HepG2 (cell line): ENCODE measurements around the gene ESYT1. TPM values are rescaled to one million over a fixed set of nuclear protein-coding genes. Genes with fewer than 3 reads are reported as not detected.

ENCODE experiments used
- BORCS8-MEF2B ChIP-seq: sonication (generic); formaldehyde crosslinking; IDR thresholded peaks from 2 replicates; pipeline ENCODE4 v1.8.0; 2022; ENCODE audit warnings: mild to moderate bottlenecking, missing genetic modification reagents
- CHD2 ChIP-seq: IDR thresholded peaks from 2 replicates; pipeline ENCODE4 v1.6.1; 2011; ENCODE audit warnings: low read depth, low read length, improper control_type of control experiment
- CREB1 ChIP-seq, 2 experiments: fragments of 450-650 bp in 1 of 2; IDR thresholded peaks; 2 replicates each; pipeline ENCODE4 v1.6.1; 2016 to 2017; ENCODE audit warnings: control low read depth in 1 of 2, mild to moderate bottlenecking in 1 of 2, missing compliant biosample characterization in 1 of 2, missing genetic modification characterization in 1 of 2
- DNMT3B ChIP-seq: conservative IDR thresholded peaks from 2 replicates; pipeline ENCODE4 v1.6.1; 2016; ENCODE audit warnings: missing biosample characterization, control low read depth
- EP300 ChIP-seq, 3 experiments: sonication (generic) in 1 of 3; formaldehyde crosslinking in 1 of 3; IDR thresholded peaks; 2 replicates each; pipeline versions ENCODE4 v1.5.1 to v1.6.1; 2011 to 2020; ENCODE audit warnings: low read depth in 2 of 3, low read length in 2 of 3, borderline replicate concordance in 1 of 3, improper control_type of control experiment in 1 of 3, mild to moderate bottlenecking in 1 of 3, missing genetic modification reagents in 1 of 3, moderate library complexity in 1 of 3
- FOXC1 ChIP-seq: sonication (generic); formaldehyde crosslinking; IDR thresholded peaks from 2 replicates; pipeline ENCODE4 v1.8.0; 2022; ENCODE audit warnings: mild to moderate bottlenecking, missing genetic modification reagents, borderline replicate concordance
- GABPA ChIP-seq, 2 experiments: IDR thresholded peaks; 2 replicates each; pipeline ENCODE4 v1.6.1; 2011 to 2016; ENCODE audit warnings: low read depth in 2 of 2, low read length in 1 of 2, missing biosample characterization in 1 of 2, missing genetic modification characterization in 1 of 2
- MAZ ChIP-seq, 2 experiments: sonication (generic) in 1 of 2; formaldehyde crosslinking in 1 of 2; IDR thresholded peaks; 2 replicates each; pipeline versions ENCODE4 v1.5.0 to v1.6.1; 2012 to 2020; ENCODE audit warnings: low read depth in 2 of 2, mild to moderate bottlenecking in 2 of 2, borderline replicate concordance in 1 of 2, improper control_type of control experiment in 1 of 2, low read length in 1 of 2, missing genetic modification reagents in 1 of 2, moderate library complexity in 1 of 2
- MTF1 ChIP-seq: sonication (generic); formaldehyde crosslinking; IDR thresholded peaks from 2 replicates; pipeline ENCODE4 v1.5.0; 2020; ENCODE audit warnings: missing genetic modification reagents
- NPAS2 ChIP-seq: sonication (generic); formaldehyde crosslinking; IDR thresholded peaks from 2 replicates; pipeline ENCODE4 v1.8.0; 2022; ENCODE audit warnings: mild to moderate bottlenecking, missing genetic modification reagents, borderline replicate concordance
- SALL1 ChIP-seq: sonication (generic); formaldehyde crosslinking; IDR thresholded peaks from 2 replicates; pipeline ENCODE4 v1.8.0; 2022; ENCODE audit warnings: mild to moderate bottlenecking, missing genetic modification reagents
- ZFP1 ChIP-seq: IDR thresholded peaks from 2 replicates; pipeline ENCODE4 v1.6.1; 2016
- ZKSCAN1 ChIP-seq: fragments of 150-350 bp; IDR thresholded peaks from 2 replicates; pipeline ENCODE4 v1.6.1; 2014; ENCODE audit warnings: low read length
- ZMYM2 ChIP-seq: sonication (generic); formaldehyde crosslinking; IDR thresholded peaks from 2 replicates; pipeline ENCODE4 v1.8.0; 2022; ENCODE audit warnings: mild to moderate bottlenecking, missing genetic modification reagents
- ZNF235 ChIP-seq: sonication (generic); formaldehyde crosslinking; IDR thresholded peaks from 2 replicates; pipeline ENCODE4 v1.8.1; 2023; ENCODE audit warnings: mild to moderate bottlenecking, missing genetic modification reagents, borderline replicate concordance
- ZNF747 ChIP-seq: sonication (generic); formaldehyde crosslinking; IDR thresholded peaks from 2 replicates; pipeline ENCODE4 v1.8.1; 2023; ENCODE audit warnings: missing genetic modification reagents, mild to moderate bottlenecking, borderline replicate concordance
- polyA plus RNA-seq, 8 experiments: library from polyadenylated mRNA; depleted of rRNA in 3 of 8; stranded (reverse) in 7 of 8; unstranded in 1 of 8; fragments of >200 nt; fragmentation: Illumina TruSeq in 4 of 8; extraction: Trizol in 4 of 8; gene quantifications; 2 replicates each; pipeline versions ENCODE4 v1.2.1 to v1.2.3, GENCODE V29; 2011 to 2016; ENCODE audit warnings: low read depth in 4 of 8, missing spikeins in 1 of 8, mixed read lengths in 1 of 8; ENCODE audit not compliant: insufficient read depth in 1 of 8
- total RNA-seq, 5 experiments: library from RNA; depleted of rRNA; stranded (reverse); fragments of >200 nt; fragmentation: Illumina TruSeq; extraction: Trizol; gene quantifications; 2 replicates each; pipeline ENCODE4 v1.2.3, GENCODE V29; 2016; ENCODE audit warnings: low read depth in 1 of 5
- TF ChIP-seq, protein P1 (sequence below), 2 experiments: IDR thresholded peaks; 2 replicates each; pipeline ENCODE4 v1.6.1; 2011 to 2012; ENCODE audit warnings: low read length in 2 of 2, borderline replicate concordance in 1 of 2, low read depth in 1 of 2, mild to moderate bottlenecking in 1 of 2, moderate library complexity in 1 of 2
- TF ChIP-seq, protein P2 (sequence below): sonication (generic); formaldehyde crosslinking; IDR thresholded peaks from 2 replicates; pipeline ENCODE4 v1.4.0; 2020; ENCODE audit warnings: missing genetic modification reagents
- TF ChIP-seq, protein P3 (sequence below): sonication (generic); formaldehyde crosslinking; IDR thresholded peaks from 2 replicates; pipeline ENCODE4 v1.4.0; 2020; ENCODE audit warnings: missing genetic modification reagents, borderline replicate concordance

ESYT1 gene
- total and polyA plus RNA-seq, 2 of the 13 experiments (the other 11 are each of a cell fraction or from before 2014, with no cell fraction given): 66.9 to 71.0 TPM

DNA sequence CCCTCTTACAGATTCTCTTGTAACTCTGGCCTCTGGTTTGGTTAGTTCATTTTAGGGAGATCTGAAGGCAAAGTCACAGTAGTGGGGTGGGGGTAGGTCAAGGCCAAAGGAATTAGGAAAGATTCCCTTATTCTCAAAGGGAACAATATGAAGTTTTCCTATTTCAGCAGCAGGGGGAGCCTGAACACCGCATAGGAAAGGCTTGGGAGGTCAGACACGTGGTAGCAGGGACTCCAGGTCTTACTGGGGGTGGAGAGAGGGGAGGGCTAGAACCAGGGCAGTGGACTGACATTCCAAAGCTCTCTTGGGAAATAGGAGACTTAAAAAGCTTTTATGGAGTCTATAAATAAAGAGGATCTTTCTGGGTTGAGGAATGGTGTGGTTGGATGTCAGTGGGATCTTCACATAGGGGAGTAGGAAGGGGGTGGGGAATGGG, 8.7 kb upstream of the ESYT1 start (continued):
- TF ChIP-seq, protein P1, sequence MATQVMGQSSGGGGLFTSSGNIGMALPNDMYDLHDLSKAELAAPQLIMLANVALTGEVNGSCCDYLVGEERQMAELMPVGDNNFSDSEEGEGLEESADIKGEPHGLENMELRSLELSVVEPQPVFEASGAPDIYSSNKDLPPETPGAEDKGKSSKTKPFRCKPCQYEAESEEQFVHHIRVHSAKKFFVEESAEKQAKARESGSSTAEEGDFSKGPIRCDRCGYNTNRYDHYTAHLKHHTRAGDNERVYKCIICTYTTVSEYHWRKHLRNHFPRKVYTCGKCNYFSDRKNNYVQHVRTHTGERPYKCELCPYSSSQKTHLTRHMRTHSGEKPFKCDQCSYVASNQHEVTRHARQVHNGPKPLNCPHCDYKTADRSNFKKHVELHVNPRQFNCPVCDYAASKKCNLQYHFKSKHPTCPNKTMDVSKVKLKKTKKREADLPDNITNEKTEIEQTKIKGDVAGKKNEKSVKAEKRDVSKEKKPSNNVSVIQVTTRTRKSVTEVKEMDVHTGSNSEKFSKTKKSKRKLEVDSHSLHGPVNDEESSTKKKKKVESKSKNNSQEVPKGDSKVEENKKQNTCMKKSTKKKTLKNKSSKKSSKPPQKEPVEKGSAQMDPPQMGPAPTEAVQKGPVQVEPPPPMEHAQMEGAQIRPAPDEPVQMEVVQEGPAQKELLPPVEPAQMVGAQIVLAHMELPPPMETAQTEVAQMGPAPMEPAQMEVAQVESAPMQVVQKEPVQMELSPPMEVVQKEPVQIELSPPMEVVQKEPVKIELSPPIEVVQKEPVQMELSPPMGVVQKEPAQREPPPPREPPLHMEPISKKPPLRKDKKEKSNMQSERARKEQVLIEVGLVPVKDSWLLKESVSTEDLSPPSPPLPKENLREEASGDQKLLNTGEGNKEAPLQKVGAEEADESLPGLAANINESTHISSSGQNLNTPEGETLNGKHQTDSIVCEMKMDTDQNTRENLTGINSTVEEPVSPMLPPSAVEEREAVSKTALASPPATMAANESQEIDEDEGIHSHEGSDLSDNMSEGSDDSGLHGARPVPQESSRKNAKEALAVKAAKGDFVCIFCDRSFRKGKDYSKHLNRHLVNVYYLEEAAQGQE (IDR thresholded peaks at IDR 0.05; ENCODE audit: borderline replicate concordance in 1 of 2, low read depth in 1 of 2, low read length in 2 of 2): no peak
- no peak for TF ChIP-seq GABPA (IDR thresholded peaks at IDR 0.05; ENCODE audit: low read depth, low read length)
- TF ChIP-seq GABPA (CRISPR knock-in tag; IDR thresholded peaks at IDR 0.05; ENCODE audit: low read depth): peak; percentile 58
- TF ChIP-seq, protein P2, sequence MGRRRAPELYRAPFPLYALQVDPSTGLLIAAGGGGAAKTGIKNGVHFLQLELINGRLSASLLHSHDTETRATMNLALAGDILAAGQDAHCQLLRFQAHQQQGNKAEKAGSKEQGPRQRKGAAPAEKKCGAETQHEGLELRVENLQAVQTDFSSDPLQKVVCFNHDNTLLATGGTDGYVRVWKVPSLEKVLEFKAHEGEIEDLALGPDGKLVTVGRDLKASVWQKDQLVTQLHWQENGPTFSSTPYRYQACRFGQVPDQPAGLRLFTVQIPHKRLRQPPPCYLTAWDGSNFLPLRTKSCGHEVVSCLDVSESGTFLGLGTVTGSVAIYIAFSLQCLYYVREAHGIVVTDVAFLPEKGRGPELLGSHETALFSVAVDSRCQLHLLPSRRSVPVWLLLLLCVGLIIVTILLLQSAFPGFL (CRISPR knock-in tag): no peak
- 0 out of 2 replicates have a peak, but pooled peaks have one; percentile 25 for TF ChIP-seq SALL1 (CRISPR knock-in tag)
- no peak for TF ChIP-seq EP300 (IDR thresholded peaks at IDR 0.05; ENCODE audit: low read depth in 2 of 2, low read length in 2 of 2)
- no peak for TF ChIP-seq EP300 (CRISPR knock-in tag; IDR thresholded peaks at IDR 0.05; ENCODE audit: borderline replicate concordance)
- TF ChIP-seq CHD2: no peak
- TF ChIP-seq ZNF747 (CRISPR knock-in tag): no peak
- TF ChIP-seq ZNF235 (CRISPR knock-in tag): no peak
- no peak for TF ChIP-seq ZFP1 (CRISPR knock-in tag)
- TF ChIP-seq DNMT3B (CRISPR knock-in tag): no peak; the same call in 1 of the 2 replicates
- TF ChIP-seq ZKSCAN1: no peak
- peak; percentile 86 for TF ChIP-seq MAZ (IDR thresholded peaks at IDR 0.05; ENCODE audit: borderline replicate concordance, low read depth, low read length)
- peak; percentile 49; the same call in 1 of the 2 replicates for TF ChIP-seq MAZ (CRISPR knock-in tag; IDR thresholded peaks at IDR 0.05; ENCODE audit: low read depth)
- no peak; the same call in 1 of the 2 replicates for TF ChIP-seq BORCS8-MEF2B (CRISPR knock-in tag)
- no peak for TF ChIP-seq MTF1 (CRISPR knock-in tag)
- TF ChIP-seq ZMYM2: no peak
- TF ChIP-seq NPAS2 (CRISPR knock-in tag): no peak
- TF ChIP-seq, protein P3, sequence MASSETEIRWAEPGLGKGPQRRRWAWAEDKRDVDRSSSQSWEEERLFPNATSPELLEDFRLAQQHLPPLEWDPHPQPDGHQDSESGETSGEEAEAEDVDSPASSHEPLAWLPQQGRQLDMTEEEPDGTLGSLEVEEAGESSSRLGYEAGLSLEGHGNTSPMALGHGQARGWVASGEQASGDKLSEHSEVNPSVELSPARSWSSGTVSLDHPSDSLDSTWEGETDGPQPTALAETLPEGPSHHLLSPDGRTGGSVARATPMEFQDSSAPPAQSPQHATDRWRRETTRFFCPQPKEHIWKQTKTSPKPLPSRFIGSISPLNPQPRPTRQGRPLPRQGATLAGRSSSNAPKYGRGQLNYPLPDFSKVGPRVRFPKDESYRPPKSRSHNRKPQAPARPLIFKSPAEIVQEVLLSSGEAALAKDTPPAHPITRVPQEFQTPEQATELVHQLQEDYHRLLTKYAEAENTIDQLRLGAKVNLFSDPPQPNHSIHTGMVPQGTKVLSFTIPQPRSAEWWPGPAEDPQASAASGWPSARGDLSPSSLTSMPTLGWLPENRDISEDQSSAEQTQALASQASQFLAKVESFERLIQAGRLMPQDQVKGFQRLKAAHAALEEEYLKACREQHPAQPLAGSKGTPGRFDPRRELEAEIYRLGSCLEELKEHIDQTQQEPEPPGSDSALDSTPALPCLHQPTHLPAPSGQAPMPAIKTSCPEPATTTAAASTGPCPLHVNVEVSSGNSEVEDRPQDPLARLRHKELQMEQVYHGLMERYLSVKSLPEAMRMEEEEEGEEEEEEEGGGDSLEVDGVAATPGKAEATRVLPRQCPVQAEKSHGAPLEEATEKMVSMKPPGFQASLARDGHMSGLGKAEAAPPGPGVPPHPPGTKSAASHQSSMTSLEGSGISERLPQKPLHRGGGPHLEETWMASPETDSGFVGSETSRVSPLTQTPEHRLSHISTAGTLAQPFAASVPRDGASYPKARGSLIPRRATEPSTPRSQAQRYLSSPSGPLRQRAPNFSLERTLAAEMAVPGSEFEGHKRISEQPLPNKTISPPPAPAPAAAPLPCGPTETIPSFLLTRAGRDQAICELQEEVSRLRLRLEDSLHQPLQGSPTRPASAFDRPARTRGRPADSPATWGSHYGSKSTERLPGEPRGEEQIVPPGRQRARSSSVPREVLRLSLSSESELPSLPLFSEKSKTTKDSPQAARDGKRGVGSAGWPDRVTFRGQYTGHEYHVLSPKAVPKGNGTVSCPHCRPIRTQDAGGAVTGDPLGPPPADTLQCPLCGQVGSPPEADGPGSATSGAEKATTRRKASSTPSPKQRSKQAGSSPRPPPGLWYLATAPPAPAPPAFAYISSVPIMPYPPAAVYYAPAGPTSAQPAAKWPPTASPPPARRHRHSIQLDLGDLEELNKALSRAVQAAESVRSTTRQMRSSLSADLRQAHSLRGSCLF (CRISPR knock-in tag): no peak
- no peak for TF ChIP-seq FOXC1 (CRISPR knock-in tag)
- no peak for TF ChIP-seq CREB1 (IDR thresholded peaks at IDR 0.05)
- TF ChIP-seq CREB1 (CRISPR knock-in tag; IDR thresholded peaks at IDR 0.05): peak; percentile 60
